SK-N-SH (cell line): Measurements from ENCODE around the gene EVC2. TPM values are rescaled to one million over a fixed set of nuclear protein-coding genes. Genes with fewer than 3 reads are reported as not detected.

Source experiments
- CTCF ChIA-PET: fragments of 300-600, 350-600 bp; formaldehyde crosslinking; extraction: SDS; loops from one replicate; lab custom pipeline; 2021; lab: Yijun Ruan, JAX
- POLR2A ChIA-PET: fragments of 350-600 bp; sonication (Branson Sonifier 250); formaldehyde crosslinking; extraction: SDS; loops from one replicate; lab custom pipeline; 2020; ENCODE audit warnings: antibody characterized with exemption, inconsistent platforms; lab: Yijun Ruan, JAX
- DNase-seq: peaks from one replicate; pipeline ENCODE4 v3.0.0; 2012
- H2AFZ ChIP-seq: fragments of 200-600 bp; sonication (generic); 2 replicates; pipeline ENCODE4 v1.8.1; 2016; ENCODE audit warnings: antibody characterized with exemption, mild to moderate bottlenecking, low read depth
- H3F3A ChIP-seq: fragments of 200-600 bp; sonication (generic); replicated peaks from 2 replicates; pipeline ENCODE3; 2016; ENCODE audit warnings: antibody characterized with exemption, mild to moderate bottlenecking; ENCODE audit not compliant: insufficient read depth
- H3K27ac ChIP-seq, 2 experiments: fragments of 200-500 bp in 1 of 2; fragments of 200-600 bp in 1 of 2; sonication (Bioruptor generic) in 1 of 2; sonication (generic), shearing (Covaris generic) in 1 of 2; 2 replicates each; pipeline versions ENCODE4 v1.5.1 to v1.6.1; 2014 to 2016; ENCODE audit warnings: low read depth in 2 of 2, inconsistent platforms in 1 of 2, low read length in 1 of 2, mild to moderate bottlenecking in 1 of 2, mixed read lengths in 1 of 2
- H3K27me3 ChIP-seq: fragments of 200-600 bp; sonication (generic), shearing (Covaris generic); 2 replicates; pipeline ENCODE4 v1.6.1; 2016; ENCODE audit warnings: mixed run types; ENCODE audit not compliant: insufficient read depth
- H3K36me3 ChIP-seq, 2 experiments: fragments of 200-500 bp in 1 of 2; fragments of 200-600 bp in 1 of 2; sonication (Bioruptor generic) in 1 of 2; sonication (generic) in 1 of 2; replicated peaks in 1 of 2; 2 replicates each; pipeline versions ENCODE3 to v1.5.1; 2014 to 2016; ENCODE audit warnings: low read length in 1 of 2, mild to moderate bottlenecking in 1 of 2; ENCODE audit not compliant: insufficient read depth in 2 of 2, control insufficient read depth in 1 of 2
- H3K4me1 ChIP-seq, 2 experiments: fragments of 200-500 bp in 1 of 2; fragments of 200-600 bp in 1 of 2; sonication (Bioruptor generic) in 1 of 2; sonication (generic), shearing (Covaris generic) in 1 of 2; 2 replicates each; pipeline versions ENCODE4 v1.5.1 to v1.6.1; 2014 to 2016; ENCODE audit warnings: low read depth in 1 of 2, low read length in 1 of 2, mixed run types in 1 of 2; ENCODE audit not compliant: insufficient read depth in 2 of 2, control insufficient read depth in 1 of 2
- H3K4me2 ChIP-seq: fragments of 200-600 bp; sonication (generic), shearing (Covaris generic); 2 replicates; pipeline ENCODE4 v1.6.1; 2017; ENCODE audit warnings: mixed run types
- H3K4me3 ChIP-seq, 2 experiments: fragments of 200-500 bp in 1 of 2; fragments of 200-600 bp in 1 of 2; sonication (Bioruptor generic) in 1 of 2; sonication (generic), shearing (Covaris generic) in 1 of 2; 2 replicates each; pipeline versions ENCODE4 v1.5.1 to v1.8.1; 2014 to 2016; ENCODE audit warnings: low read depth in 2 of 2, inconsistent platforms in 1 of 2, low read length in 1 of 2, mild to moderate bottlenecking in 1 of 2, mixed read lengths in 1 of 2, moderate library complexity in 1 of 2
- H3K79me2 ChIP-seq: fragments of 200-600 bp; sonication (generic); 2 replicates; pipeline ENCODE4 v1.8.1; 2017; ENCODE audit warnings: mild to moderate bottlenecking; ENCODE audit not compliant: insufficient read depth
- H3K9ac ChIP-seq: fragments of 200-600 bp; sonication (generic); 2 replicates; pipeline ENCODE4 v1.6.1; 2017; ENCODE audit warnings: mixed run types
- H3K9me2 ChIP-seq: fragments of 200-600 bp; sonication (generic); 2 replicates; pipeline ENCODE4 v1.6.1; 2017; ENCODE audit warnings: mixed run types
- H3K9me3 ChIP-seq: fragments of 200-600 bp; sonication (generic); 2 replicates; pipeline ENCODE4 v1.6.1; 2017; ENCODE audit warnings: mixed run types, mild to moderate bottlenecking, moderate library complexity
- H4K20me1 ChIP-seq: fragments of 200-600 bp; sonication (generic); 2 replicates; pipeline ENCODE4 v1.6.1; 2017; ENCODE audit warnings: mild to moderate bottlenecking, mixed run types; ENCODE audit not compliant: insufficient read depth
- CHD2 ChIP-seq: fragments of 150-350 bp; IDR thresholded peaks from 2 replicates; pipeline ENCODE4 v1.6.1; 2018; ENCODE audit warnings: low read length; ENCODE audit not compliant: partially characterized antibody
- ELF1 ChIP-seq: IDR thresholded peaks from 2 replicates; pipeline ENCODE4 v1.4.0; 2012
- EZH2phosphoT487 ChIP-seq: fragments of 200-600 bp; sonication (generic); IDR thresholded peaks from 2 replicates; pipeline ENCODE4 v1.6.1; 2017; ENCODE audit warnings: low read depth, mixed run types, mild to moderate bottlenecking, antibody characterized with exemption, moderate library complexity, borderline replicate concordance
- FOSL2 ChIP-seq: IDR thresholded peaks from 2 replicates; pipeline ENCODE4 v1.4.0; 2012; ENCODE audit warnings: low read depth, mild to moderate bottlenecking, moderate library complexity, borderline replicate concordance
- FOXJ3 ChIP-seq: sonication (generic); formaldehyde crosslinking; IDR thresholded peaks from 2 replicates; pipeline ENCODE4 v1.5.1; 2020; ENCODE audit warnings: mild to moderate bottlenecking, missing genetic modification reagents
- FOXM1 ChIP-seq: IDR thresholded peaks from 2 replicates; pipeline ENCODE4 v1.4.0; 2012; ENCODE audit warnings: low read depth, mild to moderate bottlenecking
- GABPA ChIP-seq: IDR thresholded peaks from 2 replicates; pipeline ENCODE4 v1.4.0; 2012; ENCODE audit warnings: low read depth, mild to moderate bottlenecking
- MXI1 ChIP-seq: IDR thresholded peaks from 2 replicates; pipeline ENCODE4 v1.6.1; 2012; ENCODE audit warnings: mild to moderate bottlenecking, low read depth, low read length, improper control_type of control experiment
- NFIC ChIP-seq: IDR thresholded peaks from 2 replicates; pipeline ENCODE4 v1.4.0; 2012; ENCODE audit warnings: borderline replicate concordance
- PBX3 ChIP-seq: IDR thresholded peaks from 2 replicates; pipeline ENCODE4; 2012
- RCOR1 ChIP-seq: fragments of 150-350 bp; IDR thresholded peaks from 2 replicates; pipeline ENCODE4 v1.6.1; 2017; ENCODE audit warnings: antibody characterized with exemption, low read length
- RFX5 ChIP-seq: IDR thresholded peaks from 2 replicates; pipeline ENCODE4 v1.6.1; 2012; ENCODE audit warnings: mild to moderate bottlenecking, improper control_type of control experiment, low read length
- RXRA ChIP-seq: IDR thresholded peaks from 2 replicates; pipeline ENCODE4 v1.4.0; 2012; ENCODE audit warnings: low read depth, mild to moderate bottlenecking, borderline replicate concordance
- SIN3A ChIP-seq: IDR thresholded peaks from 2 replicates; pipeline ENCODE4 v1.6.1; 2012; ENCODE audit warnings: low read depth, mild to moderate bottlenecking, low read length, moderate library complexity, borderline replicate concordance
- SMC3 ChIP-seq: IDR thresholded peaks from 2 replicates; pipeline ENCODE4 v1.6.1; 2012; ENCODE audit warnings: low read depth, low read length, improper control_type of control experiment
- TAF1 ChIP-seq: IDR thresholded peaks from 2 replicates; pipeline ENCODE4 v1.6.1; 2012; ENCODE audit warnings: low read depth, mild to moderate bottlenecking, low read length, moderate library complexity, borderline replicate concordance
- TCF12 ChIP-seq: IDR thresholded peaks from 2 replicates; pipeline ENCODE4 v1.4.0; 2012
- USF2 ChIP-seq: fragments of 150-350 bp; IDR thresholded peaks from 2 replicates; pipeline ENCODE4 v1.6.1; 2017; ENCODE audit warnings: antibody characterized with exemption, low read length, low read depth, borderline replicate concordance
- YY1 ChIP-seq: IDR thresholded peaks from 2 replicates; pipeline ENCODE4 v1.4.0; 2012; ENCODE audit warnings: low read depth, mild to moderate bottlenecking
- WGBS: methylation state at CpG from one replicate; pipeline ENCODE4 v1.1.6; 2017; ENCODE audit warnings: low lambda C conversion rate; 5-methylcytosine and 5-hydroxymethylcytosine counted together
- polyA plus RNA-seq, 3 experiments: library from polyadenylated mRNA; depleted of rRNA; stranded (reverse); fragments of >200 nt; gene quantifications; 2 replicates each; pipeline ENCODE4 v1.2.3, GENCODE V29; 2012
- TF ChIP-seq, protein P1 (sequence below): IDR thresholded peaks from 2 replicates; pipeline ENCODE4 v1.4.0; 2012; ENCODE audit warnings: low read depth, borderline replicate concordance
- TF ChIP-seq, protein P2 (sequence below): fragments of 150-350 bp; IDR thresholded peaks from 2 replicates; pipeline ENCODE4 v1.6.1; 2016; ENCODE audit warnings: mild to moderate bottlenecking, low read depth, low read length

Gene EVC2
- polyA plus RNA-seq, 1 of the 3 experiments (the other 2 are of a cell fraction), result not detected

DNA sequence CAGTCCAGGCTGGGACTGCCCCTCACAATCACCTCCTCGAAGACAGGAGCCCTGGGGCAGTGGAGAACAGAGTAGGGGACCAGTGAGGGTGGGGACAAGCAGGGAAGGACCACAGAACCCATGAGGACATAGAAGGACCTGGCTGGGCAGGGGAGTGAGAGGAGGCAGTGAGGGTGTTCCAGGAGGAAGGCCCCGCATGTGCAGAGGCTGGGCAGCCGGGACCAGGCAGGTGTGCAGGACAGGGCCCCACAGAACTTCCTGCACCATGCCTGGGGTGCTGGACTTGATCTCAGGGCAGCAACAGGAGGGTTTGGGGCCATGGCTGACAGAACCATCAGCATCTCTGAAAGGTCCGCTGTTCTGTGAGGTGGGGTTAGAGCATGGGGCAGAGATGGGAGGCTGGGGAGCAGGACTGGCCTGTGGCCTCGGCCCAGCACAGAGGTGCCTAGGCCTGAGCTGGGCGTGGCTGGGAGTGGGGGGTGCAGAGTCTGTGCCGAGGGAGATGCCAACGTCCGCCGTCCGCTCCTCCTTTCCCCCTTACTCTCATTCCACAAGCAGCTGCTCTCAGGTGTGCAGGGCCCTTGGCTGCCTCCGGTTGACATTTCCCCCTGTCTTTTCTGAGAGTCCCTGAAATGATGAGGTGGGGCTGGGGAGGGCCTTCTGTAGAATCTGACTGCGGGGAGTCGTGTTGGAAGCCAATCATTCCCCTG is 43.5 kb upstream of the EVC2 start:
- Histone ChIP-seq H3K27ac (no peak overlapping the region; a peak in 1 of 4 replicates), H3K27me3 (no peaks in the 10 kb centered on the region), H3K4me2 (no peak overlapping the region), H3K9me3 (no peaks in the 10 kb centered on the region), H3K4me1 (no peaks in the 10 kb centered on the region; a peak in 1 of 4 replicates), H3K4me3 (no peak overlapping the region), H4K20me1 (no peaks in the 10 kb centered on the region), H3K79me2 (no peaks in the 10 kb centered on the region), H3K9ac (no peak overlapping the region), H3F3A (no peaks in the 10 kb centered on the region), H3K36me3 (peaks cover 9 to 30% of the 10 kb centered on the region in 2 experiments), H3K9me2 (no peaks in the 10 kb centered on the region), H2AFZ (no peak overlapping the region)
- no peak for TF ChIP-seq YY1
- TF ChIP-seq, protein P1, sequence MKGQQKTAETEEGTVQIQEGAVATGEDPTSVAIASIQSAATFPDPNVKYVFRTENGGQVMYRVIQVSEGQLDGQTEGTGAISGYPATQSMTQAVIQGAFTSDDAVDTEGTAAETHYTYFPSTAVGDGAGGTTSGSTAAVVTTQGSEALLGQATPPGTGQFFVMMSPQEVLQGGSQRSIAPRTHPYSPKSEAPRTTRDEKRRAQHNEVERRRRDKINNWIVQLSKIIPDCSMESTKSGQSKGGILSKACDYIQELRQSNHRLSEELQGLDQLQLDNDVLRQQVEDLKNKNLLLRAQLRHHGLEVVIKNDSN, result no peak
- TF ChIP-seq FOXJ3 (CRISPR knock-in tag), result no peak
- no peak for TF ChIP-seq ELF1
- no peak for TF ChIP-seq EZH2phosphoT487
- TF ChIP-seq RFX5, result no peak
- no peak for TF ChIP-seq TCF12
- TF ChIP-seq, protein P2, sequence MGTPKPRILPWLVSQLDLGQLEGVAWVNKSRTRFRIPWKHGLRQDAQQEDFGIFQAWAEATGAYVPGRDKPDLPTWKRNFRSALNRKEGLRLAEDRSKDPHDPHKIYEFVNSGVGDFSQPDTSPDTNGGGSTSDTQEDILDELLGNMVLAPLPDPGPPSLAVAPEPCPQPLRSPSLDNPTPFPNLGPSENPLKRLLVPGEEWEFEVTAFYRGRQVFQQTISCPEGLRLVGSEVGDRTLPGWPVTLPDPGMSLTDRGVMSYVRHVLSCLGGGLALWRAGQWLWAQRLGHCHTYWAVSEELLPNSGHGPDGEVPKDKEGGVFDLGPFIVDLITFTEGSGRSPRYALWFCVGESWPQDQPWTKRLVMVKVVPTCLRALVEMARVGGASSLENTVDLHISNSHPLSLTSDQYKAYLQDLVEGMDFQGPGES, result no peak
- no peak for TF ChIP-seq RXRA
- no peak for TF ChIP-seq MXI1
- TF ChIP-seq TAF1, result no peak
- TF ChIP-seq FOXM1, result no peak
- TF ChIP-seq NFIC, result no peak
- no peak for TF ChIP-seq FOSL2
- TF ChIP-seq SIN3A, result no peak
- no peak for TF ChIP-seq GABPA
- WGBS, result 95% methylated on average over 9 of the region's 14 CpGs
- POLR2A ChIA-PET, result no interaction called here
- CTCF ChIA-PET, result no interaction called here
- no peak for DNase-seq

DNA sequence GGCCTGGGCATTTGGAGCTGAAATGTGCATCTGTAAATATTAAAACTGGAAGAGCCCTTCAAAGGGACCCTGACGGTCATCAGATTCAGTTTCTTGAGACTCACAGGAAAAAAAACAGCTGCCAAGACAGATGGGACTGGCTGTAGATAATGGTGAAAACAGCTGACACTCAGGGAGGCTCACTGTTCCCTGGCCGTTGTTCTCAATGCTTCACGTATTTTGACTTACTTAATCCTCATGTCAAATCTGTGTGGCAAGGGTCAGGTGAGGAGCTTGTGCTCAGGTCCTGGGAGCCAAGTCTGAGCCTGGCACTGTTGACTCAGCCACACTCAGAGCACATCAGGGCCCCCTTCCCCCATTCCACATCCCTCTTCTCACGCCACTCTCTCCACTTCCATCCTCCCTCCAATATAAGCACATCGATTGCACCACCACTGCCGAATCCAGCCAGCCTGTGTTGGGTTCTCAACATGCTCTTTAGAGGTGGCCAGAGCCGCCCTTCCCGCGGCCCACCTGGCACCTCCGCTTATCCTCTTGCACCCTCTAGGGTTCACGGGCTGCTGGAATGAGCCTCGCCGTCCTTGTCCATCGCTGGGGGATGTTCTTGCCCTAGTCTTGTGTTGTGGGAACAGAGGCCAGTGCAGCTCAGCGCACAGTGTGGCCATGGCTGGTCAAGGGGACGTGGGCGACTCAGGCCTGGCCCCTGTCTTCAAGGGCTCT is 42.7 kb upstream of the EVC2 start:
- H3K79me2 ChIP-seq, result no peaks in the 10 kb centered on the region
- no peak overlapping the region; a peak in 1 of 4 replicates for H3K27ac ChIP-seq
- no peak overlapping the region for H3K9ac ChIP-seq
- POLR2A ChIA-PET, result no interaction called here
- no peak for DNase-seq
- H3F3A ChIP-seq, result no peaks in the 10 kb centered on the region
- H3K4me3 ChIP-seq, result no peak overlapping the region
- H3K4me2 ChIP-seq, result no peak overlapping the region
- H3K9me3 ChIP-seq, result no peaks in the 10 kb centered on the region
- no peaks in the 10 kb centered on the region for H4K20me1 ChIP-seq
- peaks cover 9 to 27% of the 10 kb centered on the region in 2 experiments for H3K36me3 ChIP-seq
- no peaks in the 10 kb centered on the region for H3K9me2 ChIP-seq
- CTCF ChIA-PET, result no interaction called here
- H2AFZ ChIP-seq, result no peak overlapping the region
- WGBS, result 85% methylated on average over 13 of the region's 17 CpGs
- H3K4me1 ChIP-seq, result no peaks in the 10 kb centered on the region; a peak in 1 of 4 replicates
- no peaks in the 10 kb centered on the region for H3K27me3 ChIP-seq
- TF ChIP-seq EZH2phosphoT487 (no peak), USF2 (no peak), NFIC (no peak), RXRA (no peak), GABPA (no peak), SIN3A (no peak), FOSL2 (no peak), CHD2 (no peak), PBX3 (no peak), RFX5 (no peak), SMC3 (no peak), FOXJ3 (CRISPR knock-in tag) (no peak), RCOR1 (no peak)
- TF ChIP-seq, protein P1, result no peak
